PC-9 (cell line): ENCODE data around the gene ADH4. TPM values are rescaled to one million over a fixed set of nuclear protein-coding genes. Genes with fewer than 3 reads are reported as not detected.

Experiments used
- BruUV-seq: library from RNA; stranded (reverse); fragments of 400-500 nt; replicated peaks from 2 replicates; lab custom pipeline; 2021; lab: Mats Ljungman, UMichigan
- CTCF ChIA-PET: fragments of 300-600 bp; sonication (Branson Sonifier 250); formaldehyde crosslinking; loops from one replicate; lab custom pipeline; 2022; ENCODE audit warnings: antibody characterized with exemption; lab: Charles Lee
- POLR2A ChIA-PET: fragments of 300-600 bp; sonication (Branson Sonifier 250); formaldehyde crosslinking; loops from one replicate; lab custom pipeline; 2022; ENCODE audit warnings: antibody characterized with exemption; ENCODE audit not compliant: unreplicated experiment; lab: Charles Lee
- DNase-seq, 2 experiments: peaks; one replicate each; pipeline versions ENCODE4 v3.0.0 to v3.0.0-alpha.2; 2015 to 2022; ENCODE audit warnings: mixed read lengths in 1 of 2
- H2AFZ ChIP-seq: fragments of 200-600 bp; sonication (generic); 2 replicates; pipeline ENCODE4 v1.8.1; 2017; ENCODE audit warnings: antibody characterized with exemption
- H3F3A ChIP-seq: fragments of 200-600 bp; sonication (generic); 2 replicates; pipeline ENCODE4 v1.8.1; 2017; ENCODE audit warnings: antibody characterized with exemption, mild to moderate bottlenecking, low read depth; ENCODE audit not compliant: insufficient read depth
- H3K27ac ChIP-seq: fragments of 200-600 bp; sonication (generic); 2 replicates; pipeline ENCODE4 v1.6.1; 2016; ENCODE audit warnings: mixed run types
- H3K27me3 ChIP-seq: fragments of 200-600 bp; sonication (generic); 2 replicates; pipeline ENCODE4 v1.6.1; 2016; ENCODE audit warnings: low read depth, mixed run types; ENCODE audit not compliant: insufficient read depth
- H3K36me3 ChIP-seq: fragments of 200-600 bp; sonication (generic); 2 replicates; pipeline ENCODE4 v1.6.1; 2016; ENCODE audit warnings: low read depth, mixed run types
- H3K4me1 ChIP-seq: fragments of 200-600 bp; sonication (generic); replicated peaks from 2 replicates; pipeline ENCODE4 v1.6.1; 2016; ENCODE audit warnings: mixed run types; ENCODE audit not compliant: insufficient read depth
- H3K4me2 ChIP-seq: fragments of 200-600 bp; sonication (generic); 2 replicates; pipeline ENCODE4 v1.6.1; 2017; ENCODE audit warnings: mixed run types
- H3K4me3 ChIP-seq: fragments of 200-600 bp; sonication (generic); 2 replicates; pipeline ENCODE4 v1.6.1; 2016; ENCODE audit warnings: mixed run types
- H3K79me2 ChIP-seq: fragments of 200-600 bp; sonication (generic); 2 replicates; pipeline ENCODE4 v1.6.1; 2017; ENCODE audit warnings: low read depth, mixed run types
- H3K9me2 ChIP-seq: fragments of 200-600 bp; sonication (generic); 2 replicates; pipeline ENCODE4 v1.8.1; 2017; ENCODE audit warnings: mild to moderate bottlenecking; ENCODE audit not compliant: insufficient read depth
- H3K9me3 ChIP-seq: fragments of 200-600 bp; sonication (generic); 2 replicates; pipeline ENCODE4 v1.8.1; 2016; ENCODE audit warnings: low read depth; ENCODE audit not compliant: insufficient read depth
- H4K20me1 ChIP-seq: fragments of 200-600 bp; sonication (generic); 2 replicates; pipeline ENCODE4 v1.8.1; 2017; ENCODE audit not compliant: insufficient read depth
- EZH2 ChIP-seq: fragments of 200-600 bp; sonication (generic); IDR thresholded peaks from 2 replicates; pipeline ENCODE4 v1.8.0; 2017; ENCODE audit warnings: antibody characterized with exemption, low read depth
- intact Hi-C: fragments of 100-400 bp; cut with micrococcal nuclease; formaldehyde crosslinking; loops from one replicate; pipeline ENCODE4 v1.10.0; 2022; ENCODE audit not compliant: unreplicated experiment
- total RNA-seq: library from RNA; stranded (reverse); gene quantifications from 2 replicates; pipeline ENCODE4 v1.2.3, GENCODE V29; 2021
- TF ChIP-seq, protein P1 (sequence below): fragments of 200-600 bp; sonication (generic); conservative IDR thresholded peaks from 2 replicates; pipeline ENCODE4 v1.6.1; 2017; ENCODE audit warnings: mixed run types, antibody characterized with exemption, mild to moderate bottlenecking, moderate library complexity

ADH4 gene
- total RNA-seq, 1 experiment from 2014 or later, result not detected

GRCh38 chr4:99179178-99179577 lies 35.1 kb upstream of the ADH4 start:
- no peaks in the 10 kb centered on the region for H3F3A ChIP-seq
- H3K9me3 ChIP-seq, result no peaks in the 10 kb centered on the region; the same call in 1 of the 2 replicates
- no peak overlapping the region for H2AFZ ChIP-seq
- H4K20me1 ChIP-seq, result no peaks in the 10 kb centered on the region
- DNase-seq, result no peak
- CTCF ChIA-PET, result no interaction called here
- no peaks in the 10 kb centered on the region for H3K36me3 ChIP-seq
- H3K4me3 ChIP-seq, result no peak overlapping the region
- BruUV-seq, result no TSS peak
- POLR2A ChIA-PET, result no interaction called here
- H3K79me2 ChIP-seq, result no peaks in the 10 kb centered on the region
- TF ChIP-seq, protein P1, sequence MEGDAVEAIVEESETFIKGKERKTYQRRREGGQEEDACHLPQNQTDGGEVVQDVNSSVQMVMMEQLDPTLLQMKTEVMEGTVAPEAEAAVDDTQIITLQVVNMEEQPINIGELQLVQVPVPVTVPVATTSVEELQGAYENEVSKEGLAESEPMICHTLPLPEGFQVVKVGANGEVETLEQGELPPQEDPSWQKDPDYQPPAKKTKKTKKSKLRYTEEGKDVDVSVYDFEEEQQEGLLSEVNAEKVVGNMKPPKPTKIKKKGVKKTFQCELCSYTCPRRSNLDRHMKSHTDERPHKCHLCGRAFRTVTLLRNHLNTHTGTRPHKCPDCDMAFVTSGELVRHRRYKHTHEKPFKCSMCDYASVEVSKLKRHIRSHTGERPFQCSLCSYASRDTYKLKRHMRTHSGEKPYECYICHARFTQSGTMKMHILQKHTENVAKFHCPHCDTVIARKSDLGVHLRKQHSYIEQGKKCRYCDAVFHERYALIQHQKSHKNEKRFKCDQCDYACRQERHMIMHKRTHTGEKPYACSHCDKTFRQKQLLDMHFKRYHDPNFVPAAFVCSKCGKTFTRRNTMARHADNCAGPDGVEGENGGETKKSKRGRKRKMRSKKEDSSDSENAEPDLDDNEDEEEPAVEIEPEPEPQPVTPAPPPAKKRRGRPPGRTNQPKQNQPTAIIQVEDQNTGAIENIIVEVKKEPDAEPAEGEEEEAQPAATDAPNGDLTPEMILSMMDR, result no peak
- H3K27ac ChIP-seq, result no peak overlapping the region
- no peaks in the 10 kb centered on the region for H3K27me3 ChIP-seq
- intact Hi-C loops, result no loop called here
- no peak overlapping the region for H3K4me2 ChIP-seq
- no peaks in the 10 kb centered on the region; the same call in 1 of the 2 replicates for H3K4me1 ChIP-seq
- H3K9me2 ChIP-seq, result no peaks in the 10 kb centered on the region

- Histone ChIP-seq H3K4me3 (no peak overlapping the region), H3K27ac (no peak overlapping the region), H3K36me3 (no peaks in the 10 kb centered on the region), H3K79me2 (no peaks in the 10 kb centered on the region), H3K4me1 (no peaks in the 10 kb centered on the region), H3K4me2 (no peak overlapping the region), H2AFZ (no peak overlapping the region), H4K20me1 (no peaks in the 10 kb centered on the region), H3K27me3 (no peaks in the 10 kb centered on the region), H3F3A (no peaks in the 10 kb centered on the region; the same call in 1 of the 2 replicates), H3K9me3 (no peaks in the 10 kb centered on the region; the same call in 1 of the 2 replicates), H3K9me2 (no peaks in the 10 kb centered on the region)
- no peak for DNase-seq
- ChIA-PET CTCF (no interaction called here), POLR2A (no interaction called here)
- BruUV-seq, result no TSS peak
- intact Hi-C loops, result no loop called here
- TF ChIP-seq, protein P1, result no peak
- TF ChIP-seq EZH2, result no peak
Measured at GRCh38 chr4:99166544-99166943, 22.4 kb upstream of the ADH4 start.

- no TSS peak for BruUV-seq
- no peaks in the 10 kb centered on the region for H3K36me3 ChIP-seq
- no peak overlapping the region for H3K4me2 ChIP-seq
- H3K4me3 ChIP-seq, result no peak overlapping the region
- DNase-seq, result no peak
- CTCF ChIA-PET, result no interaction called here
- H3K79me2 ChIP-seq, result no peaks in the 10 kb centered on the region
- POLR2A ChIA-PET, result no interaction called here
- intact Hi-C loops, result no loop called here
- H3K27me3 ChIP-seq, result no peaks in the 10 kb centered on the region
- no peaks in the 10 kb centered on the region; the same call in 1 of the 2 replicates for H3F3A ChIP-seq
- no peak overlapping the region for H2AFZ ChIP-seq
- no peaks in the 10 kb centered on the region; the same call in 1 of the 2 replicates for H3K9me3 ChIP-seq
- no peaks in the 10 kb centered on the region for H3K4me1 ChIP-seq
- no peak overlapping the region for H3K27ac ChIP-seq
- no peaks in the 10 kb centered on the region for H4K20me1 ChIP-seq
- no peaks in the 10 kb centered on the region for H3K9me2 ChIP-seq
- no peak for TF ChIP-seq EZH2
- TF ChIP-seq, protein P1, result no peak
Measured at GRCh38 chr4:99165978-99166377, 21.9 kb upstream of the ADH4 start.
